ENCODE results near the gene DNM2.
A peak's percentile ranks its signal among the peaks of the same experiment; 100 is the strongest.

Gene DNM2

GRCh38 chr19:10788146-10788545, 70.3 kb downstream of the DNM2 start:
- DNase-seq, result no peak

- DNase-seq, result no peak
Observed at GRCh38 chr19:10789866-10790265, 72.0 kb downstream of the DNM2 start.

- no peak for DNase-seq
Observed at GRCh38 chr19:10796653-10797052, 78.8 kb downstream of the DNM2 start.

GRCh38 chr19:10797078-10797477, 79.2 kb downstream of the DNM2 start:
- DNase-seq, result peak; percentile 21

- DNase-seq, result peak; percentile 81
Observed at GRCh38 chr19:10797541-10798256, 79.8 kb downstream of the DNM2 start.

GRCh38 chr19:10800488-10800887, 82.6 kb downstream of the DNM2 start:
- no peak for DNase-seq

- no peak for DNase-seq
Observed at GRCh38 chr19:10802479-10802878, 84.6 kb downstream of the DNM2 start.

- DNase-seq, result no peak
Observed at GRCh38 chr19:10803252-10803651, 85.4 kb downstream of the DNM2 start.

GRCh38 chr19:10805065-10805757, 87.3 kb downstream of the DNM2 start:
- DNase-seq, result no peak

- no peak for DNase-seq
Observed at GRCh38 chr19:10805758-10806247, 87.9 kb downstream of the DNM2 start.

GRCh38 chr19:10808937-10809649, 91.2 kb downstream of the DNM2 start:
- DNase-seq, result no peak

- no peak for DNase-seq
Observed at GRCh38 chr19:10809651-10810285, 91.9 kb downstream of the DNM2 start.

- DNase-seq, result no peak
Observed at GRCh38 chr19:10811391-10812111, 93.7 kb downstream of the DNM2 start.

- DNase-seq, result no peak
Observed at GRCh38 chr19:10812196-10812595, 94.3 kb downstream of the DNM2 start.

GRCh38 chr19:10812902-10813404, 95.1 kb downstream of the DNM2 start:
- no peak for DNase-seq

GRCh38 chr19:10815007-10815536, 97.2 kb downstream of the DNM2 start:
- DNase-seq, result no peak

- DNase-seq, result no peak
Observed at GRCh38 chr19:10815969-10816644, 98.2 kb downstream of the DNM2 start.

GRCh38 chr19:10816691-10817090, 98.8 kb downstream of the DNM2 start:
- no peak for DNase-seq

GRCh38 chr19:10817291-10818038, 99.6 kb downstream of the DNM2 start:
- DNase-seq, result no peak

- no peak for DNase-seq
Observed at GRCh38 chr19:10818301-10819123, 100.6 kb downstream of the DNM2 start.

All from stimulated activated CD4-positive, alpha-beta T cell treated with anti-CD3 and anti-CD28 coated beads, Interleukin-4, amount 100 ng/mL, for 1 hour (primary cell).